Measurements from ENCODE around the gene PDE3B.
"Not testable (repeated sequence)": the region's sequence is repeated elsewhere in the genome, so short reads cannot be mapped to it uniquely, and the experiment has no call there.

The PDE3B gene

DNA sequence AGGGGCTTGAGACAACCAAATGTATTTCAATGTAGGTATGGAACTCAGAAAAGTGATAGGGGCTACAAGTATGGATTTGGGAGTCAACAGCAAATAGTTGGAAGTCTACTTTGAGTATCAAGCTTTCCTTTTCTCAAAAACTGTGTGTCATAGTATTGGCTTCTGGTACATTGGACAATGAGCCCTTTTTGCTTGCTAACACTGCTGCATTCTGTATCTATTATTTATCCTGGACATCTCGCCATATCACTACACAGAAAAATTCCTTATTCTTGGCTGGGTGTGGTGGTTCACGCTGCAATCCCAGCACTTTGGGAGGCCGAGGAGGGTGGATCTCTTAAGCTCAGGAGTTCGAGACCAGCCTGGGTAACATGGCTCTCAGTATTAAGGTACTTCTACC is 230.0 kb downstream of the PDE3B start:
- Mint-ChIP-seq H3K4me1 (no peaks in the 10 kb centered on the region), H3K27me3 (ENCODE audit: low read depth, poor library complexity) (no peaks in the 10 kb centered on the region), H3K27ac (no peak overlapping the region), H3K36me3 (ENCODE audit: low read depth) (peaks cover 30% of the 10 kb centered on the region), H3K9me3 (no peaks in the 10 kb centered on the region), H3K4me3 (no peak overlapping the region)
- TF ChIP-seq, protein P1, sequence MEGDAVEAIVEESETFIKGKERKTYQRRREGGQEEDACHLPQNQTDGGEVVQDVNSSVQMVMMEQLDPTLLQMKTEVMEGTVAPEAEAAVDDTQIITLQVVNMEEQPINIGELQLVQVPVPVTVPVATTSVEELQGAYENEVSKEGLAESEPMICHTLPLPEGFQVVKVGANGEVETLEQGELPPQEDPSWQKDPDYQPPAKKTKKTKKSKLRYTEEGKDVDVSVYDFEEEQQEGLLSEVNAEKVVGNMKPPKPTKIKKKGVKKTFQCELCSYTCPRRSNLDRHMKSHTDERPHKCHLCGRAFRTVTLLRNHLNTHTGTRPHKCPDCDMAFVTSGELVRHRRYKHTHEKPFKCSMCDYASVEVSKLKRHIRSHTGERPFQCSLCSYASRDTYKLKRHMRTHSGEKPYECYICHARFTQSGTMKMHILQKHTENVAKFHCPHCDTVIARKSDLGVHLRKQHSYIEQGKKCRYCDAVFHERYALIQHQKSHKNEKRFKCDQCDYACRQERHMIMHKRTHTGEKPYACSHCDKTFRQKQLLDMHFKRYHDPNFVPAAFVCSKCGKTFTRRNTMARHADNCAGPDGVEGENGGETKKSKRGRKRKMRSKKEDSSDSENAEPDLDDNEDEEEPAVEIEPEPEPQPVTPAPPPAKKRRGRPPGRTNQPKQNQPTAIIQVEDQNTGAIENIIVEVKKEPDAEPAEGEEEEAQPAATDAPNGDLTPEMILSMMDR (IDR thresholded peaks at IDR 0.05) = no peak
- no peak for DNase-seq

DNA sequence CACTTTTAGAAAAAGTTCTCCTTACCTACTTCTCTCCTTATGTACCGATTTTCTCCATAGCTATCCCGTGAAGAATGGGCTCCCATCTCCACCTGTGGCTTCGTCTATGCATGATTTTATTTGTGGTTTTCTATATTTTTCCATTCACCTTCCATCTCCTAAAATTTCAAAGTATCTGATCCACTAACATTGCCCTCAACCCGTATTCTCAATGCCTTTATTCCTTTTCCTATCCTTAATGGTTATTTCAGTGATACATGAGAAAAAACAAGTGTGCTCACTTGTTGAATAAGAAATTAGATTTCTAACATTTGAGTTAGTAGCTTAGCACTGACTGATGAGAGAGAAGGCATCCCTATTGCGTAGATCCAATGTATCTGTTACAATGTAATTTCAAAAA is 231.6 kb downstream of the PDE3B start:
- TF ChIP-seq, protein P1 (IDR thresholded peaks at IDR 0.05) = no peak
- Mint-ChIP-seq H3K27ac (no peak overlapping the region), H3K4me3 (no peak overlapping the region), H3K9me3 (no peaks in the 10 kb centered on the region), H3K36me3 (ENCODE audit: low read depth) (peaks cover 28% of the 10 kb centered on the region), H3K27me3 (ENCODE audit: low read depth, poor library complexity) (no peaks in the 10 kb centered on the region), H3K4me1 (no peaks in the 10 kb centered on the region)
- no peak for DNase-seq

DNA sequence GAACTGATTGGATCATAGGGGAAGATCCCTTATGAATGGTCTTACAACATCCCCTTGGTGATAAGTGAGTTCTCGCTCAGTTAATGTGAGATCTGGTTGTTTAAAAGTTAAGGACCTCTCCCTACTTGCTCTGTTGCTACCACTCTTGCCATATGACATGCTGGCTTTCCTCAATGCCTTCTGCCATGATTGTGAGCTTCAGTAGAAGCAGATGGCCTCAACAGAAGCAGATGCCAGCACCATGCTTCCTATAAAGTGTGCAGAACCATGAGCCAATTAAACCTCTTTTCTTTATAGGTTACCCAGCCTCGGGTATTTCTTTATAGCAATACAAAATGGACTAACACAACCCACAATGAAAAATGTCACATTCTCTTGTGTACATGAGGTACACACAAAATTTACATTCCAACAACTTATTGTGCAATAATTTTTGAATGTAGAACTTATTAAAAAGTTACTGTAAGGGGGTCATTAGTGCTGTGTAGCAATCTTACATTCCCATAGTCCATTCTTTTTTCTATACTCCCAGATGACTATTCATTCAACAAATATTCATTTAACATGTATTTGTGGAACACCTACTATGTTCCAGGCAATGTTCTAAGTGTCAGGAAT is 238.1 kb downstream of the PDE3B start:
- H3K36me3 Mint-ChIP-seq (ENCODE audit: low read depth) = peaks cover 40% of the 10 kb centered on the region
- no peak overlapping the region for H3K27ac Mint-ChIP-seq
- no peaks in the 10 kb centered on the region for H3K4me1 Mint-ChIP-seq
- TF ChIP-seq, protein P1 (IDR thresholded peaks at IDR 0.05) = no peak
- no peak for DNase-seq
- H3K27me3 Mint-ChIP-seq (ENCODE audit: low read depth, poor library complexity) = no peaks in the 10 kb centered on the region
- H3K9me3 Mint-ChIP-seq = peaks cover 16% of the 10 kb centered on the region
- no peak overlapping the region for H3K4me3 Mint-ChIP-seq

DNA sequence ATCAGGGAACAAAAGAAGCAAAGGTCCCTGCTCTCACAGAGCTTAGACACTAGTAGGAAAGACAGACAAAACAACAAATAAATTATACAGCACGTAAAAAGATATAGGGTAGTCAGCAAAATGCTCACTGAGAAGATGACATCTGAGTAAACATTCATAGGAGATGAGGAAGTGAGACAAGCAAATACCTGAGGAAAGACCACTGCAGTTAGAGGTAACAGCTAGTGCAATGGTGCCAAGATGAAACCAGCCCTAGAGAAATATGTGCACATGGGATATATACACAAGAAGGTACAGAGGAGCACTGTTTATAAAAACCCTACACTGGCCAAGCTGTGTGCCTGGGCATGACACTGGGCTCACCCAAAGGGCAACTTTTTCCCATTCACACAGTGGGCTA is 238.6 kb downstream of the PDE3B start:
- H3K4me3 Mint-ChIP-seq = no peak overlapping the region
- no peaks in the 10 kb centered on the region for H3K4me1 Mint-ChIP-seq
- no peak overlapping the region for H3K27ac Mint-ChIP-seq

DNA sequence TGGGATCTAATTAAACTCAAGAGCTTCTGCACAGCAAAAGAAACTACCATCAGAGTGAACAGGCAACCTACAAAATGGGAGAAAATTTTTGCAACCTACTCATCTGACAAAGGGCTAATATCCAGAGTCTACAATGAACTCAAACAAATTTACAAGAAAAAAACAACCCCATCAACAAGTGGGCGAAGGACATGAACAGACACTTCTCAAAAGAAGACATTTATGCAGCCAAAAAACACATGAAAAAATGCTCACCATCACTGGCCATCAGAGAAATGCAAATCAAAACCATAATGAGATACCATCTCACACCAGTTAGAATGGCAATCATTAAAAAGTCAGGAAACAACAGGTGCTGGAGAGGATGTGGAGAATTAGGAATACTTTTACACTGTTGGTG is 240.1 kb downstream of the PDE3B start:
- H3K9me3 Mint-ChIP-seq = peaks cover 16% of the 10 kb centered on the region
- H3K36me3 Mint-ChIP-seq (ENCODE audit: low read depth) = peaks cover 37% of the 10 kb centered on the region
- not testable (repeated sequence) for H3K27ac Mint-ChIP-seq; DNase-seq; H3K4me3 Mint-ChIP-seq; H3K4me1 Mint-ChIP-seq; H3K27me3 Mint-ChIP-seq (ENCODE audit: low read depth, poor library complexity)

More for the DNA sequence above, 238.6 kb downstream of the PDE3B start:
- no peak for DNase-seq
- TF ChIP-seq, protein P1 (IDR thresholded peaks at IDR 0.05) = no peak
- Mint-ChIP-seq H3K36me3 (ENCODE audit: low read depth) (peaks cover 40% of the 10 kb centered on the region), H3K9me3 (peaks cover 16% of the 10 kb centered on the region), H3K27me3 (ENCODE audit: low read depth, poor library complexity) (no peaks in the 10 kb centered on the region)

DNA sequence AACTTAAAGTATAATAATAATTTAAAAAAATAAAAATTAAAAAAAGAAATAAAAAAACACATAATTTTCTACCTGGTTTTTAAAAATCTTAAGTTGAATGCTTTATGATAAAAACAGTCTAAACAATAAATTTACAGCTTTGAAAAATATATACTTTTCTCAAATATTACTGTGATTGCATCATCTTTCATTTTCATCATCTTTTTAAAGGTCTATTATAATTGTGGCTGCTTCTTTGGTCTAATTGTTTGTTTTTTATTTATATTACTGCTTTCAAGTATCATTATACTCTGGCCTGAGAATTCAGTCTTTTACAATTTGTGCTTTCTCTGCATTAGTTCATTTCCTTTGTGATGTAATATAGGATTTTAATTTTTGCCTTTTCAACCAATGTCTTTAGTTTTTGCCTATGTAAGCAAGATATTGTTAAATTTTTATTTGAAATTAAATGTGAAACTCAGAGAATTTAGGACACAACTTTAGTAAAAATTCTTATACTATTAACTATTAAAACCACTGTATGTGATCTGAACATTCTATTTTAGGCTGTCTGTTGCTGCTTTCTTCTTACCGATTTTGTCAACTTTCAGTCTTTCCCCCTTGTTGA is 241.2 kb downstream of the PDE3B start:
- DNase-seq = no peak
- H3K4me3 Mint-ChIP-seq = no peak overlapping the region
- no peaks in the 10 kb centered on the region for H3K27me3 Mint-ChIP-seq (ENCODE audit: low read depth, poor library complexity)
- peaks cover 43% of the 10 kb centered on the region for H3K36me3 Mint-ChIP-seq (ENCODE audit: low read depth)
- TF ChIP-seq, protein P1 (IDR thresholded peaks at IDR 0.05) = no peak
- H3K27ac Mint-ChIP-seq = no peak overlapping the region
- no peaks in the 10 kb centered on the region for H3K4me1 Mint-ChIP-seq
- H3K9me3 Mint-ChIP-seq = peaks cover 16% of the 10 kb centered on the region

Measured in nephron progenitor cell (in vitro differentiated cells).